Uterus (tissue), 2 donors: ENCODE measurements around the gene RCHY1.

Source experiments
- POLR2A ChIP-seq, 2 donors: fragments of 450-650 bp; IDR thresholded peaks; one replicate each; pipeline ENCODE4 v1.6.1; 2016; ENCODE audit warnings: antibody characterized with exemption in 2 of 2, mild to moderate bottlenecking in 1 of 2, moderate library complexity in 1 of 2
- TF ChIP-seq, protein P1 (sequence below), 4 experiments: fragments of 200-600 bp in 2 of 4; fragments of 450-650 bp in 2 of 4; sonication (generic) in 2 of 4; IDR thresholded peaks; one replicate each; pipeline ENCODE4 v1.5.1; 2016 to 2019; ENCODE audit warnings: antibody characterized with exemption in 4 of 4, mild to moderate bottlenecking in 2 of 4, moderate library complexity in 1 of 4

DNA sequence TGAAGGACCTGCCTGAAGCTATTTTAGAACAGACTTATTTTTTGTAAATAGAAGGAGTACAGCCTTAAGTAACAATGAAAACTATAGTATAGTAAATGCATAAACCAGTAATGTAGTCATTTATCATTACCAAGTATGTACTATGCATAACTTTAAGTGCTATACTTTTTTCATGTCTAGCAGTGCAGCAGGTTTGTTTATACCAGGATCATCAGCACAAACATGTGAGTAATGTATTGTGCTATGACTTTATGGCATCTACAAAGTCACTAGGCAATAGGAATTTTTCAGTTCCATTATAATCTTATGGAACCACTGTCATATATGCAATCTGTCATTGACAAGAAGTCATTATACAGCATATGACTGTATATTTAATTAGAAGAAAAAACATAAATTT, 38.2 kb upstream of the RCHY1 start:
- TF ChIP-seq, protein P1, sequence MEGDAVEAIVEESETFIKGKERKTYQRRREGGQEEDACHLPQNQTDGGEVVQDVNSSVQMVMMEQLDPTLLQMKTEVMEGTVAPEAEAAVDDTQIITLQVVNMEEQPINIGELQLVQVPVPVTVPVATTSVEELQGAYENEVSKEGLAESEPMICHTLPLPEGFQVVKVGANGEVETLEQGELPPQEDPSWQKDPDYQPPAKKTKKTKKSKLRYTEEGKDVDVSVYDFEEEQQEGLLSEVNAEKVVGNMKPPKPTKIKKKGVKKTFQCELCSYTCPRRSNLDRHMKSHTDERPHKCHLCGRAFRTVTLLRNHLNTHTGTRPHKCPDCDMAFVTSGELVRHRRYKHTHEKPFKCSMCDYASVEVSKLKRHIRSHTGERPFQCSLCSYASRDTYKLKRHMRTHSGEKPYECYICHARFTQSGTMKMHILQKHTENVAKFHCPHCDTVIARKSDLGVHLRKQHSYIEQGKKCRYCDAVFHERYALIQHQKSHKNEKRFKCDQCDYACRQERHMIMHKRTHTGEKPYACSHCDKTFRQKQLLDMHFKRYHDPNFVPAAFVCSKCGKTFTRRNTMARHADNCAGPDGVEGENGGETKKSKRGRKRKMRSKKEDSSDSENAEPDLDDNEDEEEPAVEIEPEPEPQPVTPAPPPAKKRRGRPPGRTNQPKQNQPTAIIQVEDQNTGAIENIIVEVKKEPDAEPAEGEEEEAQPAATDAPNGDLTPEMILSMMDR (IDR thresholded peaks at IDR 0.05): no peak
- TF ChIP-seq POLR2A (IDR thresholded peaks at IDR 0.05): no peak
